HG02588 (cell line): Measurements from ENCODE around the gene GARS1.

Experiments used
- ATAC-seq: cut with Tn5 transposase; IDR thresholded peaks from one replicate; pipeline ENCODE4 v1.9.1; 2021; ENCODE audit warnings: mild to moderate bottlenecking, moderate library complexity; ENCODE audit not compliant: unreplicated experiment

Gene GARS1

DNA sequence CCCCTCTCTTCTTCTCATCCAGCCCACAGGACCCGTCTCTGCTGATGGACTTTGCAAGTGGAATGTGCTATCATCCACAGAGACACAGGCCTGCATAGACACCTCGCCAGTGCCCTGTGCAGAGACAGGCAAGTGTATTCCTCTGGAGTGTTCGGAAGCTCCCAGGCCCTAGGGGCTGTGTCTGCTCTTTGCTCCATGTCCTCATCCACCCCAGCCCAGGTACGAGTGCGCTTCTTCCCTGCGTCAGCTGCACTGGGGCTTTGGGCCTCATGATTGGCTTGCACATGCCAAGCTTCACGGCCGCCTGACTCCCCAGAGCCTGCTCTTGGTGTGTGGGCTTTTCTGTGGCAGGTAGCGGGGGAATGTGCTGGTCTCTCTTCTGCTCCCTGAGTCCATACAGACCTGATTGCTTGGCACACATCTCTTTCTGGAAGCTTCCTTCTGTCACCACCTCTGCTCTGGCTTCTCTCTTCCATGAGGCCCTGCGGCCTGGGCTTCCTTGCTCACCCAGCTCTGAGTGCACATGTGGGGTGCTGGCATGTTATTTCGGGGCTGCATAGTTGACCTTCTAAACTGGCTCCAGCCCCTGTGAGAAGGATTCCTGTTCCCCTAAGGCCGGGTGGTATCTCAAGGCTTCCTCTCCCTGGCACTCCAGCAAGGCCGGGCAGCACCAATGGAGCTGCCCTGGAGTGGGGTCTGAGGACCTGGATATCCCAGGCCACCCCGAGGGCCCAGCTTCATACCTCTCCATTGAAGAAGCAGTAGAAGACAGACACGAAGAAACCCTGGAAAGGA lies 59.8 kb downstream of the GARS1 start:
- no peak for ATAC-seq

DNA sequence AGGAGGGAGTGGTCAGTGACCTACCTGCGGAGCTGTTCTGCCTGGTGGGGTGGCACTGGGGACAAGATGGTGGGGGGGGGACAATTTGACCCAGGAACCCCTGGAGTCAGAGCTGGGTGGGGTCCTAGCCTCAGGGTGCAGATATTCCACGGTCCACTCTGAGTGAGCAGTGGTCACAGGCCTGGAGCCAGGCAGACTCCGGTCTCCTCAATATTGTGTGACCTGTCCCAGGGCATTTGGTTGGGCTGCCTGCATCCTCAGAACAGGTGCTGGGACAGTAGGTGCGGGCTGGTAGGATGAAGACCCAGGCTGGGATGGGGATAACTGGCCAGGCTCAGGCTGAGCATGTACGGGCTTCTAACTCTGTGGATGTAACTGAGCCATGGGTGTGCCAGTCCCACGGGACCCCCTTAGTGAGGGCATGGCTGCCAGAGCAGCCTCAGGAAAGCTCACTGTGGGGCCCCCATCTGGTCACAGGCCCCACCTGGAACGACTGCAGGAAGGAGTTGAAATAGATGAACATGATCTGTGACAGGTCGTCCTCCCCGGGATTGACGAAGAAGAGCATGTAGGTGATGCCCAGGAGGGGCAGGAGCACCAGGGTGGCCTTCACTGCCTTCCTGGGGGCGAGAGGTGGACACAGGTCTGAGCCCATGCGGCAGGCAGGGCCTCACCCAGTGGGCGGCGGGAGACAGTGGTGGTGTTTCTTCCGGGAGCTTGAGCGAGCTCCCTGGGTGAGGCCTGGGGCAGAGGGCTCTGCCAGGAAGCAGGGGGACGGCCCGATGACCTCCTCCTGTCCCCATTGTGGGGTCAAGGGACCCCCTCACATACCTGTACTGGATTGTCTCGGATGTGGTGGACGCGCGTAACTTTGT lies 60.7 kb downstream of the GARS1 start:
- ATAC-seq, result no peak

DNA sequence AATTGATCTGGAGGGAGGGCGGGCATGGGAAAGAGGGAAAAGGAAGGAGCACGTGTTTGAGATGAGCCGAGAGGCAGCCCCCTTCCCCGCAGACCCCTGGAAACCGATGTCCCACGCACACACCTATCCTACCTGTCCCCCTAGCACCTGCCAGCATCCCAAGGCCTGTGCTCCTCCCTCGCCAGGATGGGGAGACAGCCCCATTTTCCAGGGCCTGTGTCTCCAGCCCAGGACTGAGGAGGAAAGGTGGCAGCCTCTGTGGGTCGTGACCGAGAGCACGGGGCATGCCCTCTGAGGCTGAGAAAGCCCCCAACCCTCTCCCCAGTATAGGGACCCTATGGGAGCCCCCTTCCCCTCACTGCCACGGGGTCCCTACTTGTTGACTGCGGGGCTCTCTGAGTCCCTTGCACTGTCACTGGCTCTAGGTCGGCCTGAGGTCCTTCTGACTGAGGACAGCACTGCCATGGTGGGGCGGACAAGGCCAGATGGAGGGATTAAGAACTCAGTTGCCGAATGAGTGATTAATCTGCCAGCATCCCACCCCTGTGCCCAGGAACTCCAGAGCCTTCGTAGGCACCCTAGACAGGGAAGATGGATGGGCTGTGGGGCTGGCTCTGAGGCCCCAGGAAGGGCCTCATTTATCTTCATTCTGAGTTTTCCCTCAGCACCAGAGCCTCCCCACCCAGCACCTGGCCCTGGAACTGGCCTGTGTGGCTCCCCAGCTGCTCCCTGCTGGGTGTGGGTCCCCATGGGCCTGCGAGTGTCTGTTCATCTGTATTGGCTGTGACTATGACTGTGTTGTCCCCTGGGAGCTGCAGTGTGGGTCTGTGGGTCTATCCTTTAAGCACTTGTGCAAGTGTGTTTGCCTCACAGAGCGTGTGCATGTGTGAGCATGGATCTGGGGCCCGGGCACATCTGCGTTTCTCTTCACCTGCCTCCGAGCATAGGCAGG lies 61.6 kb downstream of the GARS1 start:
- ATAC-seq, result no peak

DNA sequence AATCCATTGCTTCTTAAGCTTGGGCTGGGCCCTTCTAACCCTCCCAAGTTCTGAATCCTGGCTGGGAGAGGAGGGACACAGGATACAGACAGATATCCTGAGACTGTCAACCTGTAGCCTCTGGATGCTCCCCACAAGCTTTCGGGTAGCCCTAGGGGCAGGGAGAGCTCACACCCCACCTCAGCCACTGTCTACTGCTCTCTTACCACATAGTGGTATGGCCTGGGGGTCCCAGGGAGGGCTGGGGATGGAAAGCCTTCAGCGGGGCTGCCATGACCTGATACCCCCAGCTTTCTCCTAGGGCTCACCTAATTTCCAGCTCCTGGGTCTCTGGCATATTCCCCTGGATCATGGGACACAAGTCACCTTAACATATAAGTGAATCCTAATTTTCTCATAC lies 62.5 kb downstream of the GARS1 start:
- ATAC-seq, result no peak

DNA sequence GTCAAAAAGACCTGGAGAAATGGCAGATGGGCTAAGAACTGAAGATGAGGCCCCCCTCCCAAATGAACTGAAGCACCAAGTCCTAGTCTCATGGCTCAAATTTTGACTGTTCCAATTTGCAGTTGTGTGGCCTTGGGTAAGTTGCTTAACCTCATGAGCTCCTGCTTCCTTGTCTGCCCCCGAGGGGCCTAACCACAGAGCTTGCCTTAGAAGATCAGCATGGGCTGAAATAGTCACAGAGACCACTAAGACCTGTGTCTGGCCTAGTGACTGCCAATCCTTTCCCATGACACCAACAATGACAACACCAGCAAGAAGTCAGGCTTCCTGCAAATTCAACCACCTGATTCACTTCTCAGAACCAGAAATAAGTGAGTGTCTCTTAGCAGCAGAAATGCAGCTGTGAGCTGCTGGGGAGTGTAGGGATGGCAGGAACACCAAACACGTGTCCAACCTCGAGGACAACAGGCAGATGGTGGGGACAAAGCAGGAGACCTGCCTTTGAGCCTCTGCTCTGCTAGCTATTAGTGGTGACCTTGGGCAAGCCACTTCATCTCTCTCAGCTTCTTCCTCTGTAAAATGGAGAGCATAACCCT lies 63.9 kb downstream of the GARS1 start:
- no peak for ATAC-seq

DNA sequence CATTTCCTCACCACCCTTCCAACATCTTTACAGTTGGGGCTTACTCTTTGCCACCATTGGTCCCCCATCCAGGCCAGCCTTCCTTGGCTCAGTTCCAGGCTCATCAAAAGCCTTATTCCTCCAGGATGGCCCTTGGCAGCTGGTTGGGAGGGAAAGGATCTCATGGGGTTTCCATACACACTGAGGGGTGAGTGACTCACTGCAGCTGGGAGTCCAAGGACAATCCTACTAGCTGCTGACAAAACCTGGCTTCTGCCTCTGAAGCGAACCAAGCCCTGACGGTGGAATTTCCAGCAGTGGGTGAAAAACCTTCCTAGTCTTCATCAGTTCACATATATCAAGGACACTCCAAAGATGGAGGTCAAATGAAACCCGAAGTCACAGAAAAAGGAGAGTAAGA lies 64.6 kb downstream of the GARS1 start:
- no peak for ATAC-seq

DNA sequence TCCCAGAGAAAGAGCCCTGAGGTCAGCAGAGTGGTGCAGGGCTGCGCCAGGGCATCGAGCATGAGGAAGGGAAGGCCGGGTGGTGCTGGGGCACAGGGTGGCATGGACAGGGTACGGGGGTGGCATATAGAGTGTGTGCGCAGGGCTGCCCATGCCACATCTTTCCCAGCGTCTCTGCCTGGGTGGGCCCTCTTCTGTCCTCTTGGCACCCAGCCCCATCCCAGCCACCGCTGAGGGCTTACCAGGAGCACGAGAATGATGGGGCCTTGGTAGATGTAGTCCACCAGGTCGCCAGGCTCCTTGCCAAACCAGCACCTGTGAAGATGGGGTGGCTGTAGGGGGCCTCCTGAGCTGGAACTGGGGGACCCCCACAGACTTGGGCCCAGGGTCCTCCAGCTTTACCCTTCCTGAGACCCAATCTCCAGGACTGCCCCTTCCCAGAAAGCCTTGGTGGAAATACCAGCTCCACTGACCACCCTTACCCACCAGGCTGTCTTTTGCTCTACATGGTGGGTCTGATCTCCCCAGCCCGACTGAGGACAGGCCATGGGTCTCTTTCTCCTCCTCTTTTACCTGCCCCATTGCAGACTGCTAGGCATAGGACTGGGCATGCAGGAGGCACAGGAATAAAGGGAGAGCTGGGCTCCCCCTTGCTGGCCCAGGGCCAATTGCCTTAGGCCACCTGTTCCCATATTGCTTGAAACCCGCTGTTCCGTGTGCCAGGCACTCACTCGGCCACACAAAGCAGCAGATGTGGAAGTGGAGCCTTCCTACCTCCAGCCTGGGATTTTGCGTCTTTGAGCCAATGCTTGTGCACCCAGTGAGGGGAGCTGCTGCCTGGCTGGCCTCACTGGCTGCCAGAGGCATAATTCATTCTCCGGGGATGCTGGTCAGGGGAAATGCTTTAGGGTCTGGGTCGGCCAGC lies 65.9 kb downstream of the GARS1 start:
- ATAC-seq, result no peak

DNA sequence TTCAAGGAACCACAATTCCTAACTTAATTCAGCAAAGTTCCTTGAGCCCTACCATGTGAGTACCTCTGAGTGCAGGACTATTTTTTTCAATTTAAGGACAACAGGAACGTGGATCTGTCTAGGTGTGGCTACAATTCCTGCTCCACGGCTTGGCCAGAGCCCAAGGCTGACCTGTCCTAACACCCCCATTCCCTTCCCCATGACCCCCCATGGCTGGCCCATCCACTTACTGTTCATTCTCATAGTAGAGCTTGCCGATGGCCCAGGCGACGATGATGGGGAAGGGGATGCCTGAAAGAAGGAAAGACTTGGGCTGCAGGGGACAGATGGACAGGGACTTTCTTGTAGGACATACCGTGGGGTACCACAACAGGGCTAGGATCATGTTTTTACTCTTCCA lies 67.2 kb downstream of the GARS1 start:
- no peak for ATAC-seq

DNA sequence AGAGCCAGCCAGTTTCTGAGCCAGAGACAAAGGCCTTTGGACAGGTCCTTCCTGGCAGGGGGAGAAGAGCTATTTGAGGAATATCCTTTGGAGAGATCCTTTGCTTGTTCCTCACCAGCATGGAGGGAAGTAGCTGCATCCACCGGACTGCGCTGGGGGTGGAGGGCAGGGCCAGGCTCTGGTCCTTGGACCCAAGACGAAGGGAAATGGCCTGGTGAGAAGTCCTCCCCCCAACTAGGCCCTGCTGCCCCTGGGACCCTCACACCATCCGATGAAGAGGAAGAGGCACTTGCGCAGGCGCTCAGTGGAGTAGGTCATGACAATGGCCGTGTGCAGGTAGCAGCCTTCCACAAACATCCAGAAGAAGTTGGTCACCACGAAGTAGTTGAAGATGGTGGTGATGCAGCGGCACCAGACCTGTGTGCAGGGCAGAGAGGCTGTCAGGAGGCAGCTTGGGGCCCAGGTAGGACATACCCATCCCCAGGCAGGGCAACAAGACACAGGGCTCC lies 67.8 kb downstream of the GARS1 start:
- ATAC-seq, result no peak

DNA sequence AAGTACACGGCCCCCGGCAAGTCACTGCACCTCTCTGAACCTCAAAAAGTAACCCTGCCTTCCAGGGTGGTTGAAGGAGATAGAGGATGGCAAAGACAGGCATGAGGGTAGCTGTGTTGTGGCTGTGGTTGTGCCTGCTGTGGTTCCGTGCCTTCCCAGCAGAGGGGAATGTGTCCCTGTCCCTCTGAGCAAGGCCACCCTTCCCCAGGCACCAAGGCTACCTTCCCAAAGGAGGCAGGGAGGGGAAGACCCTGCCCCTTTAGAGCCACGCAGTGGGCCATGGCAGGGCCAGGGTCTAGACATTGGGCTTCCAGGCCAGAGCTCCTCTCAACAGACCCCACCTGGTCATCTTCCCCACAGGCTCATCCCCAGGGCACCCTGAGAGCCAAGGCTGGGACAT lies 68.7 kb downstream of the GARS1 start:
- no peak for ATAC-seq

DNA sequence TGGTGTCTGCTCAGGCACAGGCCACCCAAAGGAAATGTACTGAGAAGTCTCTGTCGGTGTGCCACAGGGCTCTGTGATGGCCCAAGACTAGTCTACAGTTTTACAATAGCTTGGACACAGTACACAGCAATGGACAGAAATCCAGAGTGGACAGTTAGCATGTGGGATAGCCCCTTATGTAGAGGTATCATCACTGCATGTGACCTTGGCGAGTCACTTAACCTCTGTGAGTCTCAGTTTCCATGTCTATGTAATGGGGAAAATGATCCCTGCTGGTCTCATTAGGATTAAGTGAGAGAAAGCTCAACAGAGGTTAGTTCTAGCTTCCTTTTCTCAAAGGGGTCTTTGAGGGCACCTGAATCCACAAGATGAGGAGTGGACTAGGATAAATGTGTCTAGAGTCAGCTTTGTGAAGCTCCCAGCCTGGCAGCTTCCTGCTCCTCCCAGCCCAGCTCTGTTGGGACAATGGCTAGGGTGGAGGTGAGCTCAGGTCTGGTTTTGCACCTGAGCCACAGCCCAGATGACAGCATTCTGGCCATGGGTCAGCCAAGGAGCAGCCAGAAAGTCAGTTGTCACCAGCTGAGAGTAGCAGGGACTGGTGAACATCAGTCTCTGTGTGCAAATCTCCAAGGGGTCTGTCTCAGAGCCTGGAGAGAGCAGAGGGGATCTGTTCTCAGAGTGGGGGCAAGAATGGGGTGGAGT lies 69.7 kb downstream of the GARS1 start:
- no peak for ATAC-seq

DNA sequence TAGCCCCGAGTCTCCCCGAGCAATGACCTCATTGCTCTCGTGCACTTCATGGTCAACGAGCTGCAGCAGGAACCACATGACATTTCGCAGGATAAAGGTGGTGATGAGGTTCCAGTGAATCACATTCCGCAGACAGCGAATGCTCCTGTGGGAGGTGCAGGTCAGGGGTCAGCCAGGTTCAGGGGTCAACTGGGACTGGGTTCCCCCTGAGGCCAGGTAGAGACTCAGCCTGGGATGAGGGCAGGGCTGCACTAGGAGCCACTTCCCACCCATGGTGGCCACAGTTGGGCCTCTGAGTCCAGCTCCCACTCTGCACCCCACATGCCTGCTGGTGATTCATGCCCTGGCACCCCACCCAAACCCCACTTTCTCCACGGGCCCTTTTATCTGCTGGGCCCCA lies 70.4 kb downstream of the GARS1 start:
- ATAC-seq, result no peak

DNA sequence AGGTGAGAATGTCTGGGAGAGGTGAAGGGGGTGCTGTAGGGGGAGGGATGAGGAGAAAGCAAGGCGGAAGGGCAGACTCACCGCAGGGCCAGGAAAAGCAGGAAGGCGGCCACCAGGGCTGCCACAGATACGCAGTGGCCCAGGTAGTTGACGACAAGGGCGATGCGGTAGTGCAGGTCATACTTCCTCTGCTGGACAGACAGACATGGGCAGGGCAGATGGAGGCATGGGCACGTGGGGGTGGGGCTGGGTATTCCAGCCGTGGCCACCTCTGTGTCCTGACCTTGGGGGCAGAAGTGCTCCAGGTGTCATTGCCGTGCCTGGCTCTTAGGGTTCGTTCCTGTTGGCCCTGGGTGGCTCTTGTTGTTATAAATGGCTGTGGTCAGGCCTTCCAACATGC lies 70.8 kb downstream of the GARS1 start:
- ATAC-seq, result no peak

DNA sequence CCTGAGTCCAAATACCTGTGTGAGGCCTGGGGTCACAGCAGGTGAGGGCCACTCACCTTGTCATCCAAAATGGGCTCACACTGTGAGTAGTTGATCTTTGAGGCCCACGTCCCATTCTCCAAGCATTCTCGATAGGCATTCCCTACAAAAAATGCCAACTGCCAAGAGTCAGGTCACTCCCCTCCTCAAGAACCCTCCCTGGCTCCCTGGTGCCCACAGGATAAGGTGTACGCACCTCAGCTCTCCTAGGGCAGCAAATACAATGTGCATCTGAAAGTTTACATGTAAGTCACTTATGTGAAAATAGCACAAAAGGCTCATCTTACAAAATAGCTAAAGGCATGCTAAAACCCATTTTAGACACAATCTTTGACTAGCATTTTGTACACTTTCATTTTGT lies 72.5 kb downstream of the GARS1 start:
- no peak for ATAC-seq

DNA sequence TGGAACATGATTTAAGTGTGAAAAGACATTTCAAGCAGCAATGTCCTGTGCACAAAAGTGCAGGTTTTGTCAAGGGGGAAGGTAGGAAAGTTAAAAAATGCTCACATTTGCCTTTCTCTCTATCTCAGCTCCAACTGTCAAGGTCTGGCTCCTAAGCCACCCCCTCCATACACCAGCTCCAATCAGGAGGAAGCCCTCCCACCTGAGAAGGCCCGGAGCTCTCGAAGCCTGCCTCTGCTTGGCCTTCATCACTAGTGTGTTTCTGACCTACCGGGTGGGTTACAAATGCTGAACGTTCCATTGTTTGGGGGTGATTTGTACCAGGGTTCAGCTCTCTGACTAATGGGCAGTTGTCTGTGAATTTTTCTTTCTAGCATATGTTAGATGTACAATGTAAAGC lies 73.4 kb downstream of the GARS1 start:
- ATAC-seq, result no peak

DNA sequence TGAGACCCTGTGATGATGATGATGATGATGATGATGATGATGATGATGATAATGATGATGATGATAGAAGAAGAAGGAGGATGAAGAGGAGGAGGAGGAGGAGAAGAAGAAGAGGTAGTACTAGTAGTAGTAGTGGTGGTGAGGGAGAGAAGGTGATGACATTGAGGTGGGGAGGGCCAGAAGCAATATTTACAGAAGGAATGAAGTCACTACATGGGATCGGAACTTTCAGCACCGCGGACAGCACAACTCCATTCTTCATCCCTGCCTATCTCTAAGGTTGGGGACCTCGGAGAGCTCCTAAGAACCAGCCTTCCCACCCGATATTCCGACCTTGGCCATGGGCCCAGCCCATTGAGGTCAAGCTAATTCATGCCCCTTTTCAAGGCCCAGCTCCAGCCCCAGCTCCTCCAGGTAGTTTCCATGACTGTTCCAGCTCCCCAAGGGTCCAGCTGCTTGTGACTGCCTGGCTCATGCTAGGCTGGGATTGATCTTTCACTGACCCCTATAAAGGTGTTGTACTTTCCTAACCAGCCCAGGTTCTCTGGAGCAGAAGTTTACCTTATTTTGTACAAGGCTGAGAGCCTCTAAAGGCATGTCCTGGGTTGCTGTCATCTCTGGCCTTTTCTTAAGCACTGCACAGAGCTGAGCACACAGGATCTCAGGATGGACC lies 77.3 kb downstream of the GARS1 start:
- no peak for ATAC-seq

DNA sequence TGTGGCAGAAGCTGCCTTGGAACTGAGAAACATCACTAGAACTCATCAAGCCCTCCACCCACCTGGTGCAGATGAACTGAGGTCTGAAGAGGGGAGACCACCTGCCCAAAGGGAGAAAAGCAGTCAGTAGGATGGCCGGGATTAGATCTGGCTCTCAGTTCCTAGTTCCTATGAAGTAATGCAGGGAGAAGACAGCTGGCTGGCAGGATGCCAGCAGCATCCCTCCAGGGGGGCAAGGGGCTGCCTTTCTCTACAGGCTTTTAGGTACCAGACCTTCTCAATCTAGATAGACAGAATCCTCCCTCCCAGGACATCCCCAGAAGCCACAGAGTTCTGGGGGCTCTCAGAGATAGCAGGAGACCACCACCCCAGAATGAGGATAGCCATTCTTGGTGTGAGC lies 79.7 kb downstream of the GARS1 start:
- no peak for ATAC-seq

DNA sequence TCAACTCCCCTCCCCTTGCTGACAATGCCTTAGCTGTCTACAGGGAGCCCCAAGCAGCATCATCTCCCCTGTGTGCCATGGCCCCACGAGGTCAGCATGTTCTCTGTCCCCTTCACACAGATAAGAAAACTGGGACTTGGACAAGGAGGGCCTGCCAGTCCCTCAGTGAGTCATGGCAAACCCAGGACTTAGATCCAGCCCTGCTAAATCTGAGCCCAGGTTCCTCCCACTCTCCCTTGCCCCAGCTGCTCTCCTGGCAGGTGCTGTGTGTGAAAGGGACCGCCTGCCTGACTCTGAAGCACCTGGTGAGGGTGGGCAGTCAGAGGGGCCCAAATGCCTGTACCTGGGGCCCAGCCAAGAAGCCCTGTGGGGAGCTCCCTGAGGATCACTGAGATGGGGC lies 80.2 kb downstream of the GARS1 start:
- ATAC-seq, result no peak
